Lung microvascular endothelial cell (primary cell): ENCODE data around the gene AOPEP. TPM values are rescaled to one million over a fixed set of nuclear protein-coding genes. Genes with fewer than 3 reads are reported as not detected.

Experiments
- DNase-seq, 2 donors: peaks; one replicate each; pipeline versions ENCODE4 v3.0.0 to v3.0.0-alpha.2; 2010; ENCODE audit warnings: low read depth in 2 of 2
- total RNA-seq: library from RNA; depleted of rRNA; stranded (reverse); fragments of >200 nt; gene quantifications from 2 replicates; pipeline ENCODE4 v1.2.1, GENCODE V29; 2014

The AOPEP gene
- total RNA-seq, 1 donor from 2014 or later: 33.9 TPM

- no peak for DNase-seq
These were observed 350.2 kb downstream of the AOPEP start for GRCh38 chr9:95076696-95077052.

- no peak for DNase-seq
These were observed 350.7 kb downstream of the AOPEP start for GRCh38 chr9:95077053-95077765.

DNA sequence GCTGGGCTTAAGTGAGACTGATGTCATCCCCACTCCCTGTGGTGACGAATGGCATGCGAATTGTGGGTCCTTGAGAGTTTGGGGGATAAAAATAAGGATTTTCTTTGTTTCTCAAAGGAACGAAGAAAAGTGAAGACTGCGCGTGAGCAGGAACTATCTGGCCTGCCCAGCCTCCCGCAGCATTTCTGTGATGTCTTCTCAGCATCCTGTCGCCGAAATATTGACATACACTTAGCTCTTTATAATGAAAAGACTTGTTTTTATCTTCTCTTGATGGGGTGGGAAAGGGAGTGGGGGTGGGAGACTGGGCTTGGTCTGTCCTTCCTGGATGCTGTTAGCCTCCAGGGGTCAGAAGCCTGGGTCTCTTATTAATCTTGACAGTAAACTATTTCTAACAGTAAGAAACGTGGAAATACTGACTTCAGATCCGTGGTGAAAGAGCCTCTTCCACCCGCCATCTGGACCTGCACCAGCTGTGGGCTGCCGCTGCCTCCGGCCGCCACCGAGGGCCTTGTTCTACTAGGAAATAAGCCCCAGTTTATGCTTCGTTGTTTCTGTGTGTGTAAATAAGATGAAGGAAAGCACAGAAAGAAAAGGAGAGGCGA, 351.4 kb downstream of the AOPEP start:
- no peak for DNase-seq

DNA sequence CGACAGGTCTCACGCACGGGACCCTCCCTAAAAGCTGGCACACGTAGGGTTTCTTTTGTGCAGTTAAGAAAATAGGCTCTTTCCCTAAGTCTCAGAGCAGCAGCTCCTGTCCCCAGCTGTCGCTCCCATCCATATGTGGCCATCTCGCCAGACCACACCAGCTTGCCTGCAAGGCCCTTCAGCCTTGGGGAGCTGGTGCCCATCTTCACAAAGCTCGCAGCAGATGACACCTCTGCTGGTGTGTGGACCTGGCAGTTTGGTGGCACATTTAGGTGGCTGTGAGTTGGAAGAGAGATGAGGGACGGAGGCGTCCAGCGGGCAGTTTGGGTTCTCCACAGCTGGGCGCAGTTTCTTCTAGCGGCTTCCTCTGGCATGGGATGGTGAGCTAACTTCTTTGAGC, 352.0 kb downstream of the AOPEP start:
- DNase-seq: no peak

DNA sequence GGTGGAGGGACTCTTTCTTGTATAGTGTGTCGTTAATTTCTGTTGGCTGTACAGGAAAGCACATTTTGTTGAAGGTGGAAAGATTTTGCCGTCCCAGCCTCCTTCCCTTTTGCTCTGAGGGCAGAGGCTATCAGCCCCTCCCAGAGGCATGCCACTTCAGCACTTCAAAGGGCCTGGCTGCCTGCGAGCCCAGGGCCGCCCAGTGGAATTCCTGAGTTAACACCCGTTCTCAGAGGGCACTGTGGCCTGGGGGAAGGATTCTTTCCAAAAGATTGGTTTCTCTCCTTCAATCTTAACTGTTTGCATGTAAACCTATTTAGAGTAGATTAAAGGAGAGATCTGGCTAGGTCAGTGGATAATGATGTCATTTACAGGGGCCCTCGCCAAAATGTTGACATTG, 352.4 kb downstream of the AOPEP start:
- no peak for DNase-seq

GRCh38 chr9:95079461-95079860, 353.0 kb downstream of the AOPEP start:
- no peak for DNase-seq

- DNase-seq: no peak
These were observed 354.6 kb downstream of the AOPEP start for GRCh38 chr9:95080961-95081647.

- DNase-seq: no peak
These were observed 355.5 kb downstream of the AOPEP start for GRCh38 chr9:95081998-95082397.

GRCh38 chr9:95082401-95083084, 356.0 kb downstream of the AOPEP start:
- no peak for DNase-seq

- DNase-seq: no peak
These were observed 356.7 kb downstream of the AOPEP start for GRCh38 chr9:95083086-95083768.

DNA sequence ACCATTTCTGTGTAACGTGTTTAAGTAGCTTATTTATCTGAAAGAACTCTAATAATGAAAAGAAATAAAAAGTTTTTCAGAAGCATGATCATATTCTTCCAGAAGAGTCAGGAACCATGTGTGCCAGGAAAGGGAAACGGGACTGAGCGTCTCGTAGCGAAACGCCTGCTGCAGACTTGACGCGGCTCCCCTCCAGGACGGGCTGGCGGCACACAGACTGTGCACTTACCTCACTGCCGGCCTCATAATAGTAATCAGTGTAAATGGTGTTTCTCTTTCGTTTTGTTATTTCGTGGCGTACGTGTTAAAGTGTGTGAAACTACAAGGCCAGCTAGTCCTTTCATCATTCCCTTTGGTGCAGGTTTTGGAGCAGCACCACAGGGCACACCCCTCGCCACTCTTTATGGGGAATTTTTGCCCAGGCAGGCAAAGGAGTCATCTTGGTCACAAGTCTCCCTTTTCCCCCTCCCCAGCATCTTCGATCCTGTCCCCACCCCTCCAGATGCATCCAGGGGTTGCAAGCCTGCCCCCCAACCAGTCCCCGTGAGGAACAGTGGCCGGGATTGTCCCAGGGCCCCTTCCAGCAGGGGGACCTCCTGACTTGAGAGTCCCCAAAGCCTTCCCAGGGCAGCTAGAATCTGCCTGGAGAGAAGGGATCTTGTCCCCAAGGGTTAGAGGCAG, 357.9 kb downstream of the AOPEP start:
- DNase-seq: no peak

DNA sequence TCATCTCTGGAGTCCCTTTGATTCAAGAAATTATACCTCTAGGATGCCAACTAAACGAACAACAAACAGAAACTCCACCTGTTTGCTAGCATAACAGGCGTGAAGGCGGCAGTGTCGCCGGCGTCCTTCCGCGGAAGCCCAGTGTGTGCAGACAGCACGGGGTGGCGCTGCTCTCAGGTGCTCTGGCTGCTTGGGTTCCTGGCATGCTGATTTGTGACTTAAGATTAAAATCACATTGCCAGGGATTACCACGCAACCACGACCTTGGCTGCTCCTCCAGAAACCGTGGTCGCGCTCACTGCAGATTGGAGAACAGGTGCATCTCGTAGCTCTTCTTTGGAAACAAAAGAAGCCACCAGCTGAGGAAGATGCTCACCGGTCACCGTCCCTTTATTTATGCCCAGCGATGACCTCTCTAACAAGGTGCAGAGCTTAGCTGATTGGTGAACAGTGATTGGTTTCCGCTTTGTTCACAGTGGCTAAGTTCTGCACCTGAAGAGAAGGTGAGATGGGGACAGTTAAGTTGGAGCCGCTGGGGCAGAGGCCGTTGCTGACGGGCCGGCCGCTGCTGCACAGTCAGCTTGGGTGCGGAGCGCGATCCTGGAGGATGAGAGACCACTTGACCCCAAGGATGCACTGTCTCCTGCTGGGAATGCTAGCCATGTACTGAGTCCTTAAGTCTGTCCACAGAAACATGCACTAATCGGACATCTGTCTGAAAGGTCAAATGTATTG, 358.7 kb downstream of the AOPEP start:
- DNase-seq: no peak

DNA sequence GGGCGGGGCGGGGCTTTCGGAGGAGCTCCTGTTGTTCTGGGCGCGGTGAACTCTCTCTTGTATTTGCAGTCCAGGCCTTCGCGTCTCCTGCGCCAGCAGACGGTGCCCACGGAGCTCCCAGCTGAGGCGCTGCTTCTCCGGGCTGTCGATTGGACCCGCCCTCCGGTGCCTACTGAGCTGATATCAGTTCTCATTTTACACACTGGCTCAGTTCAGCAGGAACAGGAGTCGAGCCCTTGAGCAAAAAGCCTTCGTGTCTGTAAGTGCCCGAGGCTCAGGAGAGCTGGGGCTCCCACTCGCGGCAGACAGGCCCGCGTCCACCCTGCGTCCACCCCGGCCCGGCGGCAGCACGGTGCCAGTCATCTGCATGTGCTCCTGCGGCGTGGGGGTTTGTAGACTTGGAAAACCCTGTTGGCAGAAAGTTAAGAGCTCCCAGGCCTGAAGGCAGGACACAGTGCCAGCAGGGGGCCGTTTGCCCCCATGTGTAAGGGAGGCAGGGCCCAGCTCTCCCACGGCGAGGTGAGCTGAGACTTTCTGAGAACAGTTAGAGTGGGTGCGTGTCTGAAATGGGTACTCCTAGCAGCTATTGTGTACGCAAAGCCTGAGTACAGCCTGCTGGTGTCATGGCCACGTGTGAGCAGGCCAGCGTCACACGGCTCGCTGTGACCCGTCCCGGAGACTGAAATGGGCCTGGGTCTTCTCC, 359.5 kb downstream of the AOPEP start:
- DNase-seq: no peak

- no peak for DNase-seq
These were observed 360.1 kb downstream of the AOPEP start for GRCh38 chr9:95086564-95086955.

DNA sequence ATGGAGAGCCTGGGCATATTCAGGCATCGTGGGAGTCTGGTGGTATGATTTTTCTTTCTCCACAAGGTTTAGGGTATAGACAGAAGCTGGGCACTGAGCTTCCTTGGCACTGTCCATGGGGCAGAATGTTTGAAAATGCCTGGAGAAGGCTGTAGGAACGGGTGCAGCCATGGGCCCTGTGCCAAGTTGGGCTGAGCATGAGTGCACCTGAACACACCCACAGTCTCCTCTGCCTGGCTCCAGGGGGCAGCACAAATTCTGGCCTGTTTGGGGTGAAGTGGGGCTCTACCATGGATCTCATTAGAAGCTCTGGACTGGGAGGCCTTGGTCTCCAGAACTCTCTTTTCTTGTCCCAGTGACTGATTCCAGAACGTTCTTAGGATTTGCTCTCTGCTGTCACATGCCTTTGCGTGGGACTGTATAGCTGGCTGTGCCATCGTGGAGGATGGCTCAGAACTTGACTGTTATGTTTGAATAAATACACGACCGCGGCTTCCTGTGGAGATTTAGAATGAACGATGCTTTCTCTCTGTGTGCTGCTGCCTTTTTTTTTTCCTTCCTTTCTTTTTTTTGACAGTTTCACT, 361.3 kb downstream of the AOPEP start:
- peak in 1 of 2 donors; percentile 20 for DNase-seq

DNA sequence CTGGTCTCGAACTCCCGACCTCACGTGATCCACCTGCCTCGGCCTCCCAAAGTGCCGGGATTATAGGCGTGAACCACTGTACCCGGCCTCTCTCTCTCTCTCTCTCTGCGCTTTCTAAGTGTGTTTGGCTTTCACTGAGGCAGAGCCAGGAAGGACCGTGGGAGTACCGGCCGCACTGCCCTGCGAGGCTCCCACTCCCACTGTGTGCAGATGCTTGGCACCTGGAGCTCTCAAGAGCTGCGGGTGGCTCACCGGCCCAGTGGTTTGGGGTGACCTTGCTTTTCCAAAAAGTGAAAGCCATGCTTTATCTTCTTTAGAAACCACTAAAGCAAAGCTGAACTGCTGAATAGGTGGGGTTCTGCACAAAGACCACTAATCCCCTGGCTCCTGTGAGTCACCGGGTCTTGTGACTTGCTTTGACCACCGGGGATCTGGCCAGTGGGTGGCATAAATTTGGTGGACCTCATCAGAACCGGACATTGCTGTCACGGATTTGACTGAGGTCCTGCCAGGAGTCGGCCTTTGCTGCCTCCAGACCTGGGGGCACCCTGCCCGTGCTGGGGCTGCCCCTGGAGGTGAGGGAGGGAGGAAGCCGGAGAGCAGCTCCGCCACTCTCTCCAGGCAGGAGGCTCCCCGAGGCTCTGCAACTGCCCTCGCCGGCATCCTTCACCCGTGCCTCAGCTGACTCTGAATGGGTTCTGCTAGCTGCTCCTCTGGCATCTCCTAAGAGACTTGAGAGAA, 362.1 kb downstream of the AOPEP start:
- DNase-seq: no peak

DNA sequence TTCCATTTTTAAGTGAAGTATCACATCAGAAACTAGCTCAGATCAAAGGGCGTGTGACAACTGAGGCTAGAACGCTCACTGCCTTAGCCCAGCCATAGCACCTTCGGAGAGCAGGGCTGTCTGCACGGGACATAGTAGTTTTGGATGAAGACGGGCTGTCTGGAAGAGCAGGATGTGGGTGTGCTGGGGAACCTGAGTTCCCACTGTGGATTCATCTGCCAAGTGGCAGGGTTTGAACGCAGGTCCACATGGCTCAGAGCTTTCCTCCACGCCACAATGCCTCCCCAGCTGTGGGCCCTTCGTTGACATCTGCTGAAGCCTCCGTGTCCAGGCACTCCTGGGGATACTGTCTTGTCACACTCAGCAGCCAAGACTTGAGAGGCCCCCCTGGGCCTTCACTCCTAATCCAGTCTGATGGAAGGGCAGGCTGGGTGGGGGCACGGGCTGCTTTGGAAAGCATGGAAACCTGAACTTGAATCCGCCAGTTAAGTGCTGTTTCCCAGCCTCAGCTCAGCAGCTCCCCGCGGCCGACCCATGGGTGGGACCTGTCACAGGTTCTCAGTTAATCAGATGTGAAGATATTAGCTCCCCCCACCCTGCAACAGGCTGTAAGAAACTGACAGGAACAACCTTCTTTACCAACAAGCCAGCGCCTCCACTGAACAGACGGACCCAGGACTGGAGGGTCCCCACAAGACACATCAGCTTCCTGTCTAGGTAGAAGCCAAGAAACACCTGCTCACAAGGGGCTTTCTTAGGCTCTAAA, 362.9 kb downstream of the AOPEP start:
- DNase-seq: no peak
